Activated naive CD4-positive, alpha-beta T cell treated with anti-CD3 and anti-CD28 coated beads, Interleukin-2, amount 10 ng/mL, durations not matched to agents 7 days and 5 days (primary cell): ENCODE data around the gene ANKRD13B.
A peak's percentile ranks its signal among the peaks of the same experiment; 100 is the strongest.

Source experiments
- CTCF ChIA-PET: fragments of 350-600 bp; sonication (Branson Sonifier 250); formaldehyde crosslinking; loops from one replicate; lab custom pipeline; 2021; ENCODE audit warnings: antibody characterized with exemption; lab: Charles Lee
- DNase-seq: peaks from one replicate; pipeline ENCODE4 v3.0.0-alpha.2; 2020
- H3K27ac Mint-ChIP-seq: one replicate; pipeline ENCODE4 v1.8.0; 2021; ENCODE audit warnings: mild to moderate bottlenecking, moderate library complexity, mixed read lengths
- H3K27me3 Mint-ChIP-seq: one replicate; pipeline ENCODE4 v1.8.0; 2021; ENCODE audit warnings: mild to moderate bottlenecking, mixed read lengths
- H3K36me3 Mint-ChIP-seq: one replicate; pipeline ENCODE4 v1.8.0; 2021; ENCODE audit warnings: mixed read lengths
- H3K4me1 Mint-ChIP-seq: one replicate; pipeline ENCODE4 v1.8.0; 2021; ENCODE audit warnings: mixed read lengths
- H3K4me3 Mint-ChIP-seq: one replicate; pipeline ENCODE4 v1.8.0; 2021; ENCODE audit warnings: mild to moderate bottlenecking, moderate library complexity, mixed read lengths
- H3K9me3 Mint-ChIP-seq: one replicate; pipeline ENCODE4 v1.8.0; 2021; ENCODE audit warnings: mixed read lengths

The ANKRD13B gene

GRCh38 chr17:29589524-29590410 is 3.2 kb upstream of the ANKRD13B start, which contains the start of gene GIT1:
Gene GIT1 (minus strand): TSS chr17:29589648. CDS start chr17:29589378, 270 bp downstream.
- peaks cover 73% of the 10 kb centered on the region for H3K4me1 Mint-ChIP-seq
- H3K4me3 Mint-ChIP-seq = peak within 1 kb of the TSS; percentile 93
- CTCF ChIA-PET = interaction anchor here (1.6 to 5.0 kb wide), 2 partner anchors 9 to 28 kb away, joined by 9 to 48 read pairs; no protein-coding TSS in a partner anchor
- H3K27me3 Mint-ChIP-seq = peaks cover 7% of the 10 kb centered on the region
- DNase-seq = peak; percentile 87
- H3K36me3 Mint-ChIP-seq = peaks cover 3% of the 10 kb centered on the region
- H3K27ac Mint-ChIP-seq = peak within 1 kb of the TSS; percentile 89
- H3K9me3 Mint-ChIP-seq = no peaks in the 10 kb centered on the region

- H3K4me3 Mint-ChIP-seq = peak overlapping the region; percentile 80
- CTCF ChIA-PET = interaction anchor here (1.1 to 5.0 kb wide), 8 partner anchors 10 to 220 kb away, joined by 5 to 48 read pairs (median 12); partner anchors contain the start of genes ABHD15, CORO6 and TP53I13
- peaks cover 7% of the 10 kb centered on the region for H3K27me3 Mint-ChIP-seq
- no peaks in the 10 kb centered on the region for H3K9me3 Mint-ChIP-seq
- H3K36me3 Mint-ChIP-seq = peaks cover 3% of the 10 kb centered on the region
- peaks cover 65% of the 10 kb centered on the region for H3K4me1 Mint-ChIP-seq
- H3K27ac Mint-ChIP-seq = peak overlapping the region; percentile 89
- DNase-seq = peak; percentile 39
These were observed 2.4 kb upstream of the ANKRD13B start for GRCh38 chr17:29590411-29591145.

- CTCF ChIA-PET = interaction anchor here (0.7 to 5.0 kb wide), 14 partner anchors 8 to 502 kb away, joined by 3 to 48 read pairs (median 8); partner anchors contain the start of genes ABHD15, CORO6 and TP53I13
- H3K4me1 Mint-ChIP-seq = peaks cover 59% of the 10 kb centered on the region
- peaks cover 7% of the 10 kb centered on the region for H3K27me3 Mint-ChIP-seq
These were observed 1.7 kb upstream of the ANKRD13B start for GRCh38 chr17:29591146-29591736.

GRCh38 chr17:29591737-29592608 is 959 bp upstream of the ANKRD13B start:
- Mint-ChIP-seq H3K27me3 (peaks cover 7% of the 10 kb centered on the region), H3K4me1 (peaks cover 51% of the 10 kb centered on the region), H3K9me3 (no peaks in the 10 kb centered on the region), H3K36me3 (peaks cover 3% of the 10 kb centered on the region), H3K4me3 (peak overlapping the region; percentile 80), H3K27ac (peak overlapping the region; percentile 77)
- peak; percentile 87 for DNase-seq
- CTCF ChIA-PET = interaction anchor here (0.7 to 5.0 kb wide), 14 partner anchors 8 to 501 kb away, joined by 3 to 48 read pairs (median 8); partner anchors contain the start of genes ABHD15, CORO6 and TP53I13

More at GRCh38 chr17:29591146-29591736, 1.7 kb upstream of the ANKRD13B start:
- no peaks in the 10 kb centered on the region for H3K9me3 Mint-ChIP-seq
- H3K27ac Mint-ChIP-seq = peak overlapping the region; percentile 77
- peak; percentile 49 for DNase-seq
- H3K36me3 Mint-ChIP-seq = peaks cover 3% of the 10 kb centered on the region
- peak overlapping the region; percentile 80 for H3K4me3 Mint-ChIP-seq

- Mint-ChIP-seq H3K27me3 (peaks cover 17% of the 10 kb centered on the region), H3K9me3 (no peaks in the 10 kb centered on the region), H3K4me1 (peaks cover 38% of the 10 kb centered on the region), H3K36me3 (no peaks in the 10 kb centered on the region), H3K4me3 (peak overlapping the region; percentile 71), H3K27ac (no peak overlapping the region)
- DNase-seq = peak; percentile 60
- CTCF ChIA-PET = interaction anchor here (0.7 to 5.0 kb wide), 9 partner anchors 8 to 224 kb away, joined by 3 to 48 read pairs (median 14); partner anchors contain the start of genes ABHD15, CORO6 and TP53I13
These were observed 923 bp downstream of the ANKRD13B start for GRCh38 chr17:29593591-29594518.

- CTCF ChIA-PET = interaction anchor here (1.0 to 5.0 kb wide), 4 partner anchors 9 to 25 kb away, joined by 3 to 48 read pairs (median 26); partner anchors contain the start of gene CORO6
- Mint-ChIP-seq H3K27me3 (peaks cover 23% of the 10 kb centered on the region), H3K36me3 (no peaks in the 10 kb centered on the region), H3K4me3 (peak overlapping the region; percentile 71), H3K9me3 (no peaks in the 10 kb centered on the region), H3K27ac (no peak overlapping the region), H3K4me1 (peaks cover 38% of the 10 kb centered on the region)
- no peak for DNase-seq
These were observed 1.7 kb downstream of the ANKRD13B start for GRCh38 chr17:29594519-29595090.

- H3K27me3 Mint-ChIP-seq = peaks cover 23% of the 10 kb centered on the region
- peaks cover 33% of the 10 kb centered on the region for H3K4me1 Mint-ChIP-seq
- DNase-seq = no peak
- CTCF ChIA-PET = interaction anchor here (0.9 to 5.0 kb wide), 4 partner anchors 9 to 22 kb away, joined by 3 to 48 read pairs (median 4); no protein-coding TSS in a partner anchor
- H3K4me3 Mint-ChIP-seq = no peak overlapping the region
- H3K9me3 Mint-ChIP-seq = no peaks in the 10 kb centered on the region
- H3K27ac Mint-ChIP-seq = no peak overlapping the region
- no peaks in the 10 kb centered on the region for H3K36me3 Mint-ChIP-seq
These were observed 2.4 kb downstream of the ANKRD13B start for GRCh38 chr17:29595107-29595942.

- no peak for DNase-seq
- no peaks in the 10 kb centered on the region for H3K36me3 Mint-ChIP-seq
- CTCF ChIA-PET = interaction anchor here (0.9 to 1.8 kb wide), 2 partner anchors 17 to 227 kb away, joined by 4 to 6 read pairs; no protein-coding TSS in a partner anchor
- no peak overlapping the region for H3K4me3 Mint-ChIP-seq
- peaks cover 23% of the 10 kb centered on the region for H3K27me3 Mint-ChIP-seq
- no peak overlapping the region for H3K27ac Mint-ChIP-seq
- no peaks in the 10 kb centered on the region for H3K9me3 Mint-ChIP-seq
- H3K4me1 Mint-ChIP-seq = peaks cover 24% of the 10 kb centered on the region
These were observed 3.2 kb downstream of the ANKRD13B start for GRCh38 chr17:29595943-29596774.

GRCh38 chr17:29596811-29597210 is 3.9 kb downstream of the ANKRD13B start:
- H3K27me3 Mint-ChIP-seq = peaks cover 23% of the 10 kb centered on the region
- no peak for DNase-seq
- H3K4me3 Mint-ChIP-seq = no peak overlapping the region
- no peak overlapping the region for H3K27ac Mint-ChIP-seq
- peaks cover 18% of the 10 kb centered on the region for H3K4me1 Mint-ChIP-seq
- H3K36me3 Mint-ChIP-seq = no peaks in the 10 kb centered on the region
- H3K9me3 Mint-ChIP-seq = no peaks in the 10 kb centered on the region
- CTCF ChIA-PET = interaction anchor here (1.8 kb wide), 2 partner anchors 21 to 227 kb away, joined by 6 to 8 read pairs; no protein-coding TSS in a partner anchor
